IPS-18c (cell line): ENCODE measurements around the gene PRDM8.

ENCODE experiments used
- H3K4me3 ChIP-seq: 2 replicates; pipeline ENCODE4 v1.7.0; 2013; ENCODE audit warnings: low read depth, mild to moderate bottlenecking, low read length, moderate library complexity; ENCODE audit not compliant: insufficient read depth
- H3K9me3 ChIP-seq: one replicate; pipeline ENCODE4 v1.6.1; 2013; ENCODE audit warnings: mild to moderate bottlenecking, low read length, moderate library complexity; ENCODE audit not compliant: control insufficient read depth, insufficient read depth

The PRDM8 gene

DNA sequence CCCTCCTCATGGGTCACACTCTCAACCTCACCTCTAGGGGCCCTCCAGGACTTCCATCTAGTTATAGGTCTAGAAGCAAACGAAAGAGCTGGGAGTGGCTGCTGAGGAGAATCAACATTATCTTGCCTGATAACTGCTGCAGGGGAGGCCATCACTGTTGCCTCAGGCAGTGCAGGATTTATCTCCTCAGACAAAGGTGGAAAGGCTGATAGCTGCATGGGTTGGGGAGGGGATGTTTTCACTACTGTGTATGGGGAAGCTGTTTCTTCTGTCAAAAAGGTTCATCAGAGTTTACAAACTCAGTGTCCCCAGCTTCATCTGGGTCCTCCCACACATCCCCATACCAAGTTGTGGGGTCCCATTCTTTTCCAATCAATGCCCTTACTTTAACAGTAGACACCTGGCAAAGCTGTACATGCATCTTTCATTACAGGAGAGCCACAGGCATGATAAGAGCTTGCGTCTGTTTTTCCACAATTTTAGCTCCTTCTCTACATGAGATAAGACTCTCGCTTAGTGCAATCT lies 17.6 kb upstream of the PRDM8 start:
- no peak overlapping the region for H3K4me3 ChIP-seq
- peaks cover 2% of the 10 kb centered on the region for H3K9me3 ChIP-seq

DNA sequence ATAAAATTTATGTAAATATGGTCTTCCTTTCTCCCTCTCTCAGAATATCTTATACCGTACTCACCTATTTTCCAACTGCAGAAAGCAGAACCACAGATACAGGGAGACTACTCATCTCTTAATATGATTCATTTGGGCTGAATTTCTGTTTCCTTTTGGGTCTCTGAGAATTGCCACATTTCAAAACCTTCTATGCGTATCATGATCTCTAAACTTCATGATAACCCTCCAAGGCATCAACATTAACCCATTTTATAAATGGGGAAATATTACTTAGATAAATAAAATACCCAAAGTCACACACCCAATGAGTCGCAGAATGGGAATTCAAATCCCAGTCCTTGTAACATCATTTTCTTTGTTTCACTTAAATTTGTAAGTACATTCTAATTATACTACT lies 16.6 kb upstream of the PRDM8 start:
- Histone ChIP-seq H3K4me3 (no peak overlapping the region), H3K9me3 (peaks cover 2% of the 10 kb centered on the region)

DNA sequence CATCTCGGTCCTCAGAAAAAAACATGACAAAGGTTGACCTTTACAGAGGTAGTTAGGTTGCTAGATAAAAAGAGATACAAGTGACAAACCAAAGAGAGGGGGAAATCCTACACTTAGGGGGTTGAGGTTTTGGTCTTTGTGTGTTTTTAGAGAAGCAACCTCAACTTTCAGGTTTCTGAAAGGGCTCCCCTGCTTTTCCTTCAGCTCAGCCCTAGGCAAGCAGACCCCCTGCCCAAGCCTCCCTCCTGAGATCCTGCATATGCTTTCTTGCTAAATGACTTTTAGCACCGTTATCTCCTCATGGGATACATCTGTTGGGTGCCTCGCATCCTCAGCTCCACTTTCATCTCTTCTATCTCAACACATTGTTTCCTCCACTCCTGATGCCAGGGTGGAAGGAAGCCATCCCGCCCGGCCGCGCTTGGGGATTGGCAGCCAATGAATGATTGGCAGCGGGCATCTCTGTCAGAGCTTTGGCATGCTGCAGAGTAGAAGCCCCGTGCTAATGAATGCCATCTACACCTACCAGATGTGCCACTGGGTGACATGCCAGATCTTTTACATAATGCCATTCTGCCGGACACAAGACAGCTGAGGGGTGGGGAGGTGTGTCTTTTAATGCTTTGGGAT lies 15.0 kb upstream of the PRDM8 start:
- H3K4me3 ChIP-seq: no peak overlapping the region
- H3K9me3 ChIP-seq: peaks cover 5% of the 10 kb centered on the region

DNA sequence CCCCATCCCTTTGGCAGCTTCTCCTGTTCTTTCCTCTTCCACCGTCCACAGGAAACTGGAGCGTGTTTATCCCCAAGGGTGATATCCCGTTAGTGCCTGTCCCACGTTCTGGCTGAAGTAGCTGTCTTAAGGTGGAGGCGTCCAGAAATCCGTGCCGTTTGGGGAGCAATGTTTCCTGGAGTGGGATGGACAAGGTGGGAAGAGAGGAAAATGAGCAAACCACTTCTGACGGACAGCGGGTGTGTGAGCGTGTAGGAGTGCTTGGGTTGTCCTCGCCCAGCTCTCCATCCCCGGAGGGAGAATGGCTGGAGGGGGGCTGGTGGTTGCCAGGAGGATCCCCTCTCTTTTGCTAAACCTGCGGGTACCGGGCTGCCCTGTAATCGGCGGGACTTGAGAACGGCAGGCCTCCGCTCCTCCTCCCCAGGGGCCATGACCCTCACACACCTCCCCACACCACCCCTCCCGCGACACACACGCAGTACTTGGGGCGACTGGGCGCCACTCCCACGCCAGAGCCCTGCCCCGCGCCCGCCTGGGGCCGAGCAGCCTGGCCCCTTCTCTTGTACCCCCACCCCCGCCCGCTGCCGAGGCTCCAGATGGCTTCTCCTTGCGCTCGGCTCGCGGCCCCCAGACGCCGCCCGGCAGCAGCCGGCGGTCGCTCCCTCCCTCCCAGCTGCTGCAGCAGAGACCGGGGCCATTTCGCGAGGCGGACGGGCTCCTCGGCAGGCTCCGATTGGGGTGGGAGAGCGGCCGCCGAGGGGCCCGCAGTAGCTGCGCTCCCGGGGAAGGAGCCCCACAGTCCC lies 13.9 kb upstream of the PRDM8 start:
- Histone ChIP-seq H3K9me3 (peaks cover 5% of the 10 kb centered on the region), H3K4me3 (peak overlapping the region; percentile 77)

DNA sequence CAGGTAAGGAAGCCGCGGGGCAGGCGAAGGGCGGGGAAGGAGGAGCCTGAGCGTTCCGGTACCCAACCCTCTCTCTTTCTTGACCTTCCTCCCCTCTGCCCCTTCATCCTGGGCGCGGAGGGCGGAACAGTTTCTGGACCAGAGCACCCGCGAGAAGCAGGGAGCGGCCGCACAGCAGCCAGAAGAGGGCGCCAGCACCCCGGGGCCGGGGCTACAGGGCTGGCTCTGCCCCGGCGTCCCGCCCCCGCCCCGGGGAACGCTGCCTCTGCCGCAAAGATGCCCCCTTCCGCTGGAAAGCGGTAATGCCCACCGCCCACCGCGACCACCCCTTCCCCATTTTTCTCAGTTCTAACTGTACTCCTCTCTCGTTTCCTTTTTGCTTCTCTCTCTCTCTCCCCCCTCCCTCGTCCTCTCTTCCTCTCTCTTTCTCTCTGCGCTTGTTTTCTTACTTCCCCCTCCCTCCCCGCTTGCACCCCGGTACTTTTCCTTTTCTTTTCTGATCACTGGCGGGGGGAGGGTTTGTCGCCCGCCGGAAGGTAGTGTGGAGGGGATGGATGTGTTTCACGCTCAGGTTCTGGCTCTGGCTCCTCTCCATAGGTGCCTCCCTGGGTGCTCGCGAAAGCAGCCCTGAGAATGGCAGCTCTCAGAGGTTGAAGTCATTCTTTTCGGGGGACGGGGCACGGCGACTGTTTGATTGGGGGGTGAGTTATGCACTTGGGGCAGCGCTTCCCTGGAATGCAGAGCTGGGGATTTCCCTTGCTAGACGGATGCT lies 13.1 kb upstream of the PRDM8 start:
- H3K4me3 ChIP-seq: peak overlapping the region; percentile 77

DNA sequence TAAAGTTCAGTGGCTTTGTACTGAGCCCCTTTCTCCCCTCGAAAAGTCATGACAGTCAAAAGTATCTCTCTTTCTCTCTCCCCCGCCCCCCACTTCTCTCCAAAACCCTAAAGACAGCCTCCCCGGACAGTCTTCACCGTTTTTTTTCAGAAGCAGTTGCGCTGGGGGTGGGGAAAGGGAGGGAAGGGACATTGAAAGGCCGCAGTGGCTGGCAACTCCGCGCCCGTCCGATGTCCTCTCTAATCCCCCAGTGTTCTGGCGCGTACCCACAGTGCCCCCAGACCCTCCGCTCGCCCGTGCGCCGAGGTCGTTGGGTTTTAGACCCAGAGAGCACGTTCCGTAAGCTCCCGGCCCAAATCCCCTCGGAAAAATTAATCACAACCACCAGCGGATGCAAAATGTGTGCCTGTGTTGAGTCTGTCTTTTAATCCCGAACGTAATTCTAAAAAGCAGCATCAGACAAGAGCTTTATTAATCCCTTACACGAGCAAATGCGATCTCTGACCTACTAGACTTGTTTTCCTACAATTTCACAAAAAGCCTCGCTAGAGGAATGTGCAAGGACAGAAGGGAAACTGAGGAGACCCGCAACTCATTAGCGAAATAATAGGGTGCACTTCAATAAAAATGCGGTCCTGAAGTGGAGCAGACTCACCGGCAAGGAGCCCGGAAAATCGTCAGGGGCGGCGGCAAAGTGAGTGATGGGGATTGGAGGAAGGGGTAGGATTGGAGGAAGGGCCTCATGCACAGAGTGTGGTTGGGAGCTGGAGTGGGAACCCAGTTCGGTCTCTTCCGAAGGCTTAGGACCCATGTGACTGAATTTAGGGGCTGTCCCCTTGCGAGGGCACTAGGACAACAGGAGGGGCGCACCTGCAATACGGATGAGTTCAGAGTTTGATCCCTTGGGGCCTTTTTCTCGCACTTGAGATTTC lies 12.2 kb upstream of the PRDM8 start:
- Histone ChIP-seq H3K9me3 (peaks cover 3% of the 10 kb centered on the region), H3K4me3 (peak overlapping the region; percentile 77)

More for the DNA sequence above, 13.1 kb upstream of the PRDM8 start:
- peaks cover 3% of the 10 kb centered on the region for H3K9me3 ChIP-seq

DNA sequence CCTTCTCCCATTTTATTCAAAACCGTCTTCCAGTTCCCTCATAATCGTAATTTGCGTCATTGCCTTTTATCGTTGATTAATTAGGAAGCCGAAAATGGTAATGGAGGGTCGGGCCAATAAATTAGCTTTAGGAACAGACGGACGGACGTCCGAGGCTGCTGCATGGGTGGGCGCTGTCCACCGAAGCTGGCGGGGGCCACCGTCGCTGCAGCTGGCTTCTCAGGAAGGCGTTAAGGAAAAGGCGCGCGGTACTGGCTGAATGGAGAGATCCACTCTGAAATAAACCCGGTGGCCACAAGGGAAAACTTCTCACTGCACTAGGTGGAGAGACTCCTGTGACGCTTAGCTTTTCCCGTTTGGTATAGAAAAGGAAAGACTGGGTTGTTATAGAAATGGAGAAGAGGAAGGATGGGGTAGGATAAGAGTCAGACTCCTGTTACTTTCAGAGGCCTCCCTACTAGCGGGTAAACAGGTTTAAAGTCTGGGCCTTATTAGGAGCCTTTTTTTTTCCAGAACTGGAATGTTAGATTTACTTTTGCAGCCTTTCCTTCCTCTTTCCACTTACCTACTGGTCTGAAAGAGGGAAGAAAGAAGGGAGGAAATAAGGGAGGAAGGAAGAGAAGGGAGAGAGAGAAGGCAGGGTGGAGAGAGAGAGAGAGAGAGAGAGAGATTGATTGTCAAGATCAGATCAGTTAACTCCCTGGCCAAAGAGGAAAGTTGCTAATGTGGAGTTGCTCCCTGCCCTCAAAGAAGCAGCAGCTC lies 11.3 kb upstream of the PRDM8 start:
- H3K4me3 ChIP-seq: peak overlapping the region; percentile 77; the same call in 1 of the 2 replicates
- peaks cover 3% of the 10 kb centered on the region for H3K9me3 ChIP-seq

DNA sequence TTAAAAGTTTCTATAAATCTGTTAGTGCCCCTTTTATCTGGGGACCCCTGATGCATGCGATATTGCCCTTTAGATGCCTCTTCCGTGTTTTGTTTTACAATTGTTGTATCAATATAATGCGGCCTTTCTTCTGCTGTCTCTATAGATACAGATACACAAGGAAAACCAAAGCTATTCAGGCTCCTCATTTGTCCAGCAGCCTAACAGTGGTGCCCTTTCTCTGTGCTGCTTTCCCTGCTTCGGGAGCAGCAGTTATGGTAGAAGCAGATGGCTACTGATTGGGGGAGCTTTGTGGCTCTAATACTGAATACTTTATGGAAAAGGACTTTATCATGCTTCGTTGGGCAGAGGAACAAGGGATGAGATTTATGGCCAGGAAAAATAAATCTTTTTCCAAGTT lies 10.6 kb upstream of the PRDM8 start:
- no peak overlapping the region for H3K4me3 ChIP-seq
- peaks cover 3% of the 10 kb centered on the region for H3K9me3 ChIP-seq

DNA sequence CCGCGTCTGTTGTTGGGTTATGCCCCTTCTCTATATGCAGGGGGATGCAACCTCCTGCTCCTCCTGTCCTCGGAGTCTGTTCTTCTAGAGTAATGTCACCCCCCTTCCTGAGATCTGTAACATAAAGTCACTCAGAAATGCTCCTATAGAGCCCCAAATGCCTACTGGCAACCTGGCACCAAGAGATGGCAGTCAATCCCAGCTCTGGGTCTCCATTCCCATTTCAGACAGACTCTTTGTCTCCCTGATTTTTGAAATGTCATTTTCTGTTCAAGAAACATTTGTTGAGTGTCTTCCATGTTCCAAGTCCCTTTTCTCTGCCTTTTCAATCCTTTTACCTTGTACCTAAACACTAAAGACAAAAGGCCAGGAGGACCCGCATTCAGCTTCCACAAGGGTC lies 9.6 kb upstream of the PRDM8 start:
- peaks cover 3% of the 10 kb centered on the region for H3K9me3 ChIP-seq
- H3K4me3 ChIP-seq: no peak overlapping the region

DNA sequence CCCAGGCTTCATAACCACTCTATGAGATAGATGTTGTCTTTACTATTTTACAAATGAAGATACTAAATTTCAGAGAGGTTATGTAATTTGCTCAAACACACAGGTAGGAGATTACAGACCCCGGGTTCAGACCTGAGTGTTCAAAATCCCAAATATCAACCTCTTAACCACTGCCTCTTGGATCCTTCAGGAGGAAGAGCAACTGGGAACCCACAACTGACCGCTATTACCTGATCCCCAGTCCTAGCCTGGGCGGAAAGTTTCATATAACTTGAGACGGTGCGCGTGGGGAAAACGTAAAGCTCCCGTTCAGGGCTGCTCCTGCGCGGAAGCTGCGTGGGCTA lies 8.9 kb upstream of the PRDM8 start:
- H3K4me3 ChIP-seq: no peak overlapping the region
- peaks cover 3% of the 10 kb centered on the region for H3K9me3 ChIP-seq

DNA sequence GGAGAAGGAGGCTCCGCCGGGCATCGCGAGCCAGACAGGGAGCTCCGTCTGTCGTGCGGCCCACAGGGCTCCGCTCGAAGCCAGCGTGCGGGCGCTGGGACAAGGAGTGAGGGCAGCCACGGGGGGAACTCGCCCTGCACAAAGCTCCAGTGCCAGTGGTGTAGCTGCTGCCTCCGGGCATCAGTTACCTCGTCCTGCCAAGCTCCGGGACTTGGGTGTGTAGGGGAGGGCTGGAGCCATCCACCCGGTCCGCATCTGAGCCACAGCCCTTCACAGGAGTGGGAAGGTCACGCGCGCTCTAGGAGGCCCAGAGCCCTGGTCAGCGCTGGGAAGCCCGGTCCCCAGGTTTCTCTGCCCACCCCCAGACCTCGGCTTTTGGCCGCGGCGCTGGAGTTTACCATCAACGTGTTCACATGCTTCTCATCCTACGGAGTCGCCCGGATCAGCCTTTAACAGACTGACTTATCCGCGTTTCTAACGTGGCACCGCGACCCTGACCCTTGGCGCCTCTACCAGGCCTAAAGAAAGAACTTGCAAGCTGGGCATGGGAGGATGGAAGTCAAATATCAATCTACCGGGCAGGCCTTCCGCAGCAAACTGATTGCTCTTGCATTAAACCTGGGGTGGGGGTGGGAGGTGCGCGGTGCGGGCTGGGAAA lies 8.4 kb upstream of the PRDM8 start:
- H3K4me3 ChIP-seq: peak overlapping the region; percentile 15; the same call in 1 of the 2 replicates

DNA sequence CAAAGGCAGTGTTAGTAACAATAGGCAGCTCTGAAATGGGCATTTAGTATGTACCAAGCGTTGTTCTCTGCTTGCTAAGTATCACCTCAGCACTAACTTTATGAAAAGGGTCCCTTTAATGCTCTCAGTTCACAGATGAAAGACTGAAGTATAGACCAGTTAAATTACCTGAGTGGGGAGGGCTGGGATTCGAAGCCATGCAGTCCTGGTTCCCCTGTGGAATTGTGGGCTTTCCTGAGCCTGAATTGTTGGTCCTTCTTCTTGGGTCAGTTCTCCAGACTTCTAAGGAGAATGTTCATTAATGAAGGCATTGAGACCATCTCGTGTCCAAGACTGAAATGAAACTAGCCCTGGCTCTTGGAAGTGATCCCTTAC lies 7.7 kb upstream of the PRDM8 start:
- no peak overlapping the region for H3K4me3 ChIP-seq
- H3K9me3 ChIP-seq: peaks cover 3% of the 10 kb centered on the region

More for the DNA sequence above, 8.4 kb upstream of the PRDM8 start:
- H3K9me3 ChIP-seq: peaks cover 3% of the 10 kb centered on the region

DNA sequence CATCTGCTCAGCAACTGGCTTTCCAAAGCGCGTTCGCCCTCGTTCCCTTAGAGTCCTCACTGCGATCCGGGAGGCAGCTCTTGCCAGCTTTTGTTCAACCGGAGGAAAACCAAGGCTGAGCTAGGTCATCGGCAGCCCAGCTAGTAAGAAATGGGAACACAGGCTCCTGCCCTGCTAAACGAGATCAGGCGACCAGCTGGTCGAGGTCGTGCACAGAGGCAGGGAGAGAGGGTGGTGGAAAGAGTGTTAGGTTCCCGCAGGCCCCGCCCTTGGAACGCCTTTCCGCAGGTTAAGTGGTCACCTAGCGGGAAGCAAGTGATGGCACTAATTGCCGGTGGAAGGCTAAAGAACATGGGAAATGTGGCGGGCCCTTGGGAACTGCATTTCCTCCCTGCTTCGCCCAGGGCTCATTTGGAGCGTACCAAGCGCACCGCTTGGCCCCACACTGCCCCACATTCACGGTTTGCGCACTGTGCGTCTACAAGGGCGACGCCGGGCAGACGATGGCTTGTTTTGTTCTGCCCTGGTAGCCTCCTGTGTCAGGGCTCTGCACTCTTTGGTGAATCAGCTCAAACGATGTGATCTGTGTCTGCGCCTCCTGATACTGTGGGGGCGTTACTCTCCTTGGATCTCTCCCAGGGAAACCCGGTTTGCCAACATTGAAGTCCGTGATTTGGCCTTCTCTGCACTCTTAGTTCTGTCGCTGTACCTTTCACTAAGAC lies 7.2 kb upstream of the PRDM8 start:
- peaks cover 3% of the 10 kb centered on the region for H3K9me3 ChIP-seq
- no peak overlapping the region for H3K4me3 ChIP-seq

DNA sequence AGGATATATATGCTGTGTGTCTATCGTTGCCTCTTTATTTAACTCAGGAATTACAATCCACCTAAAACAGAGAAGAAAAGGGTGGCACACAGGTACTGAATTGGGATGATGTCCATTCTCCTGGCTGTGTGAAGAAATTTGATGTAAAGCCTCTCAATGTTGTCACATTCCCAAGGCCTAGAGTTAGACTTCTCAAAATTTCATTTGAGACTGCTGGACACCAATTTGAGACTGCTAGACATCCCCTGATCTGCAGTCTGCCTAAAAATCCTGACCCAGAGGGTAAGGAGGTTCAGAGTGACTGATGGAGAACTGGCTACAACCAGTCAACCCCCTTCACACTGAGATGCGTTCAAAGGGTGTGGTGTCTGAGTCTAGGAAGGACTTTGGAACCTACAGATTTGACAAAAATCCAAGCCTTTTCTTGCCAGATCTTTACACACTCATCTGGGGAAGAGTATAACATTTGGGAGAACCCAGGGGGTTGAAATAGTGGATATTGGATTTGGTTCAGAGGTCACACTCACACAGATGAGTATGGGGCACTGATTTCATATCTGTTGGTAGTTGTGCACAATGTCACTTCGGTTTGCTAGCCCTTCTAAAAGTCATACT lies 4.9 kb upstream of the PRDM8 start:
- Histone ChIP-seq H3K9me3 (no peaks in the 10 kb centered on the region), H3K4me3 (no peak overlapping the region)

DNA sequence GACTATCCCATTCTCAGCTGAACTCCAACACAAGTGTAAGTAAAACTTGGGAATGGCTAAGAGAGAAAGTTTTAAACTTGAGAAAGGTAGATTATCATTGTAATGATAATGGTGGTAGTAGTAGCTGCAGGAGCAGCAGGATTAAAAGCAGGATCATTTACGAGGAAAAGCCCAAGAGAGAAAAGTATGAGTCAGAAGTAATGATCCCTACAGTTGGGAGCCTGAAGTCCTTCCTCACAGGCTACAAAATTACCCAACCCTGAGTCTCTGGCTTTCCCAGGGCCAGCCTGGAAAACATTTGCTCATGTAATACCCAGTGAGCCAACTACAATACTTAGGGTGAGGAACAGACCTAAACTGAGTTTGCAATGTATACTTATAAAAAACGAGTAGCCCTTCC lies 4.4 kb upstream of the PRDM8 start:
- Histone ChIP-seq H3K4me3 (no peak overlapping the region), H3K9me3 (no peaks in the 10 kb centered on the region)
